Measurements from ENCODE around the gene HAPLN3.

The HAPLN3 gene

GRCh38 chr15:88858934-88859333 is 36.4 kb downstream of the HAPLN3 start:
- H3K27me3 ChIP-seq (ENCODE audit: low read depth) = no peaks in the 10 kb centered on the region
- no peaks in the 10 kb centered on the region for H3K4me1 ChIP-seq
- peaks cover 5% of the 10 kb centered on the region for H3K9me3 ChIP-seq
- no peak for DNase-seq (ENCODE audit: low spot score in 2 of 2)
- no peaks in the 10 kb centered on the region for H3K36me3 ChIP-seq (replicated peaks)
- no peak overlapping the region for H3K4me3 ChIP-seq
- in situ Hi-C loops (cut with MboI; ENCODE audit: low sequenced_read_pairs) = no loop called here

- in situ Hi-C loops (cut with MboI; ENCODE audit: low sequenced_read_pairs) = no loop called here
- no peak for DNase-seq (ENCODE audit: low spot score in 2 of 2)
- Histone ChIP-seq H3K4me1 (no peaks in the 10 kb centered on the region), H3K36me3 (replicated peaks) (no peaks in the 10 kb centered on the region), H3K27me3 (ENCODE audit: low read depth) (no peaks in the 10 kb centered on the region), H3K4me3 (no peak overlapping the region), H3K9me3 (peaks cover 10% of the 10 kb centered on the region)
Measured at GRCh38 chr15:88852476-88852875, 42.9 kb downstream of the HAPLN3 start.

GRCh38 chr15:88849376-88850072 is 45.8 kb downstream of the HAPLN3 start:
- DNase-seq (ENCODE audit: low spot score in 2 of 2) = no peak
- Histone ChIP-seq H3K9me3 (peaks cover 9% of the 10 kb centered on the region), H3K4me1 (no peaks in the 10 kb centered on the region), H3K27me3 (ENCODE audit: low read depth) (peaks cover 4% of the 10 kb centered on the region; the same call in 1 of the 2 replicates), H3K4me3 (no peak overlapping the region), H3K36me3 (replicated peaks) (no peaks in the 10 kb centered on the region)
- in situ Hi-C loops (cut with MboI; ENCODE audit: low sequenced_read_pairs) = no loop called here

- Histone ChIP-seq H3K9me3 (peaks cover 10% of the 10 kb centered on the region), H3K4me1 (no peaks in the 10 kb centered on the region), H3K27me3 (ENCODE audit: low read depth) (peaks cover 7% of the 10 kb centered on the region; the same call in 1 of the 2 replicates), H3K4me3 (no peak overlapping the region), H3K36me3 (replicated peaks) (no peaks in the 10 kb centered on the region)
- DNase-seq (ENCODE audit: low spot score in 2 of 2) = no peak
- in situ Hi-C loops (cut with MboI; ENCODE audit: low sequenced_read_pairs) = no loop called here
Measured at GRCh38 chr15:88848203-88848602, 47.1 kb downstream of the HAPLN3 start.

GRCh38 chr15:88847144-88847543 is 48.2 kb downstream of the HAPLN3 start:
- Histone ChIP-seq H3K36me3 (replicated peaks) (no peaks in the 10 kb centered on the region), H3K4me3 (no peak overlapping the region), H3K9me3 (peaks cover 10% of the 10 kb centered on the region), H3K27me3 (ENCODE audit: low read depth) (peaks cover 7% of the 10 kb centered on the region; the same call in 1 of the 2 replicates), H3K4me1 (no peaks in the 10 kb centered on the region)
- no peak for DNase-seq (ENCODE audit: low spot score in 2 of 2)
- in situ Hi-C loops (cut with MboI; ENCODE audit: low sequenced_read_pairs) = no loop called here

GRCh38 chr15:88845616-88846015 is 49.7 kb downstream of the HAPLN3 start:
- H3K27me3 ChIP-seq (ENCODE audit: low read depth) = peaks cover 7% of the 10 kb centered on the region; the same call in 1 of the 2 replicates
- in situ Hi-C loops (cut with MboI; ENCODE audit: low sequenced_read_pairs) = no loop called here
- DNase-seq (ENCODE audit: low spot score in 2 of 2) = no peak

GRCh38 chr15:88844749-88845386 is 50.5 kb downstream of the HAPLN3 start:
- Histone ChIP-seq H3K4me1 (no peaks in the 10 kb centered on the region), H3K27me3 (ENCODE audit: low read depth) (peaks cover 7% of the 10 kb centered on the region; the same call in 1 of the 2 replicates), H3K4me3 (no peak overlapping the region), H3K9me3 (peaks cover 5% of the 10 kb centered on the region; the same call in 1 of the 2 replicates), H3K36me3 (replicated peaks) (no peaks in the 10 kb centered on the region)
- no peak for DNase-seq (ENCODE audit: low spot score in 2 of 2)
- in situ Hi-C loops (cut with MboI; ENCODE audit: low sequenced_read_pairs) = no loop called here

More at GRCh38 chr15:88845616-88846015, 49.7 kb downstream of the HAPLN3 start:
- Histone ChIP-seq H3K9me3 (peaks cover 5% of the 10 kb centered on the region; the same call in 1 of the 2 replicates), H3K4me3 (no peak overlapping the region), H3K36me3 (replicated peaks) (no peaks in the 10 kb centered on the region), H3K4me1 (no peaks in the 10 kb centered on the region)

GRCh38 chr15:88843334-88843733 is 52.0 kb downstream of the HAPLN3 start:
- in situ Hi-C loops (cut with MboI; ENCODE audit: low sequenced_read_pairs) = no loop called here
- Histone ChIP-seq H3K4me1 (no peaks in the 10 kb centered on the region), H3K27me3 (ENCODE audit: low read depth) (peaks cover 7% of the 10 kb centered on the region; the same call in 1 of the 2 replicates), H3K9me3 (peaks cover 5% of the 10 kb centered on the region; the same call in 1 of the 2 replicates), H3K4me3 (no peak overlapping the region), H3K36me3 (replicated peaks) (no peaks in the 10 kb centered on the region)
- no peak for DNase-seq (ENCODE audit: low spot score in 2 of 2)

GRCh38 chr15:88842156-88842555 is 53.2 kb downstream of the HAPLN3 start:
- in situ Hi-C loops (cut with MboI; ENCODE audit: low sequenced_read_pairs) = no loop called here
- no peak for DNase-seq (ENCODE audit: low spot score in 2 of 2)

GRCh38 chr15:88841236-88841635 is 54.1 kb downstream of the HAPLN3 start:
- no peaks in the 10 kb centered on the region for H3K36me3 ChIP-seq (replicated peaks)
- peaks cover 5% of the 10 kb centered on the region; the same call in 1 of the 2 replicates for H3K9me3 ChIP-seq
- H3K27me3 ChIP-seq (ENCODE audit: low read depth) = peaks cover 7% of the 10 kb centered on the region; the same call in 1 of the 2 replicates
- H3K4me3 ChIP-seq = no peak overlapping the region
- H3K4me1 ChIP-seq = no peaks in the 10 kb centered on the region
- no peak for DNase-seq (ENCODE audit: low spot score in 2 of 2)
- in situ Hi-C loops (cut with MboI; ENCODE audit: low sequenced_read_pairs) = no loop called here

More at GRCh38 chr15:88842156-88842555, 53.2 kb downstream of the HAPLN3 start:
- H3K36me3 ChIP-seq (replicated peaks) = no peaks in the 10 kb centered on the region
- peaks cover 5% of the 10 kb centered on the region; the same call in 1 of the 2 replicates for H3K9me3 ChIP-seq
- H3K4me3 ChIP-seq = no peak overlapping the region
- H3K27me3 ChIP-seq (ENCODE audit: low read depth) = peaks cover 7% of the 10 kb centered on the region; the same call in 1 of the 2 replicates
- H3K4me1 ChIP-seq = no peaks in the 10 kb centered on the region

- Histone ChIP-seq H3K36me3 (replicated peaks) (no peaks in the 10 kb centered on the region), H3K9me3 (peaks cover 5% of the 10 kb centered on the region; the same call in 1 of the 2 replicates), H3K27me3 (ENCODE audit: low read depth) (peaks cover 7% of the 10 kb centered on the region; the same call in 1 of the 2 replicates), H3K4me1 (no peaks in the 10 kb centered on the region), H3K4me3 (no peak overlapping the region)
- in situ Hi-C loops (cut with MboI; ENCODE audit: low sequenced_read_pairs) = no loop called here
- DNase-seq (ENCODE audit: low spot score in 2 of 2) = no peak
Measured at GRCh38 chr15:88839961-88840360, 55.4 kb downstream of the HAPLN3 start.

- Histone ChIP-seq H3K36me3 (replicated peaks) (no peaks in the 10 kb centered on the region), H3K4me3 (no peak overlapping the region), H3K4me1 (no peaks in the 10 kb centered on the region), H3K9me3 (no peaks in the 10 kb centered on the region), H3K27me3 (ENCODE audit: low read depth) (0 out of 2 replicates have a peak, but pooled peaks cover 3% of the 10 kb centered on the region)
- DNase-seq (ENCODE audit: low spot score in 2 of 2) = no peak
- in situ Hi-C loops (cut with MboI; ENCODE audit: low sequenced_read_pairs) = no loop called here
Measured at GRCh38 chr15:88839146-88839545, 56.2 kb downstream of the HAPLN3 start.

GRCh38 chr15:88838667-88839066 is 56.7 kb downstream of the HAPLN3 start:
- Histone ChIP-seq H3K27me3 (ENCODE audit: low read depth) (0 out of 2 replicates have a peak, but pooled peaks cover 1% of the 10 kb centered on the region), H3K9me3 (no peaks in the 10 kb centered on the region), H3K36me3 (replicated peaks) (no peaks in the 10 kb centered on the region), H3K4me1 (no peaks in the 10 kb centered on the region), H3K4me3 (no peak overlapping the region)
- in situ Hi-C loops (cut with MboI; ENCODE audit: low sequenced_read_pairs) = no loop called here
- DNase-seq (ENCODE audit: low spot score in 2 of 2) = no peak

- Histone ChIP-seq H3K27me3 (ENCODE audit: low read depth) (no peaks in the 10 kb centered on the region), H3K9me3 (no peaks in the 10 kb centered on the region), H3K4me3 (no peak overlapping the region), H3K4me1 (no peaks in the 10 kb centered on the region), H3K36me3 (replicated peaks) (no peaks in the 10 kb centered on the region)
- DNase-seq (ENCODE audit: low spot score in 2 of 2) = no peak
- in situ Hi-C loops (cut with MboI; ENCODE audit: low sequenced_read_pairs) = no loop called here
Measured at GRCh38 chr15:88835646-88836045, 59.7 kb downstream of the HAPLN3 start.

Measured in HAP-1 (cell line).